ENCODE measurements around the gene RTN3.

DNA sequence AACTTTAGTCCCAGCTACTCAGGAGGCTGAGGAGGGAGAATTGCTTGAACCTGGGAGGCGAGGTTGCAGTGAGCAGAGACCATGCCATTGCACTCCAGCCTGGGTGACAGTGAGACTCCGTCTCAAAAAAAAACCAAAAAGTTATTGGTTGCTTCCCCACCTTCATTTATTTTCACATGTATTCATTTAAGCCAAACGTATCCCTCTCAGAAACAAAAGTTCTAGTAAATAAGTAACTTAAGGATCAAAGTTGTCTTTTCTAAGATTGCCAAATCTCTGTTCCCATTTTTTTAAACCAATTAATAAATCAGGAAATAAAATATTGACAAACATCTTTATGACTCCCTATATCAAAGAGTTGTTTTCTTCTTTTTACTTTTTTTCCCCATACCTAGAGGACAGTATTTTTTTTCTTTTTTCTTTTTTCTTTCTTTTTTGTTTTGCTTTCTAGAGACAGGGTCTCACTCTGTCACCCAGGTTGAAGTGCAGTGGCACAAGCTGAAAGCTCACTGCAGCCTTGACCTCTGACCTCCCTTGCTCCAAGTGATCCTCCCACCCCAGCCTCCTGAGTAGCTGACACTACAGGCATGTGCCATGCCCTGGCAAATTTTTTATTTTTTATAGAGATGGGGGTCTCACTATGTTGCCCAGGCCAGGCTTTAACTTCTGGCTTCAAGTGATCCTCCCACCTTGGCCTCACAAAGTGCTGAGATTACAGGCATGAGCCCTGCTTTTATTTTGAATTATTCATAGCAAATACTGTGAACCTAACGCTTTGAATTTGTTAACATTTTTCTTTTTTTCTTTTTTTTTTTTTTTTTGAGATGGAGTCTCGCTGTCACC, 75.8 kb downstream of the RTN3 start:
- TF ChIP-seq, protein P1, sequence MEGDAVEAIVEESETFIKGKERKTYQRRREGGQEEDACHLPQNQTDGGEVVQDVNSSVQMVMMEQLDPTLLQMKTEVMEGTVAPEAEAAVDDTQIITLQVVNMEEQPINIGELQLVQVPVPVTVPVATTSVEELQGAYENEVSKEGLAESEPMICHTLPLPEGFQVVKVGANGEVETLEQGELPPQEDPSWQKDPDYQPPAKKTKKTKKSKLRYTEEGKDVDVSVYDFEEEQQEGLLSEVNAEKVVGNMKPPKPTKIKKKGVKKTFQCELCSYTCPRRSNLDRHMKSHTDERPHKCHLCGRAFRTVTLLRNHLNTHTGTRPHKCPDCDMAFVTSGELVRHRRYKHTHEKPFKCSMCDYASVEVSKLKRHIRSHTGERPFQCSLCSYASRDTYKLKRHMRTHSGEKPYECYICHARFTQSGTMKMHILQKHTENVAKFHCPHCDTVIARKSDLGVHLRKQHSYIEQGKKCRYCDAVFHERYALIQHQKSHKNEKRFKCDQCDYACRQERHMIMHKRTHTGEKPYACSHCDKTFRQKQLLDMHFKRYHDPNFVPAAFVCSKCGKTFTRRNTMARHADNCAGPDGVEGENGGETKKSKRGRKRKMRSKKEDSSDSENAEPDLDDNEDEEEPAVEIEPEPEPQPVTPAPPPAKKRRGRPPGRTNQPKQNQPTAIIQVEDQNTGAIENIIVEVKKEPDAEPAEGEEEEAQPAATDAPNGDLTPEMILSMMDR (IDR thresholded peaks at IDR 0.05; ENCODE audit: borderline replicate concordance, extremely low read depth, low read length, poor library complexity, severe bottlenecking), result no peak
- no peak for TF ChIP-seq EZH2 (IDR thresholded peaks at IDR 0.05; ENCODE audit: borderline replicate concordance, low read depth, low read length, severe bottlenecking)
